Heart left ventricle (tissue), 13 donors: ENCODE measurements around the gene ASB2.

ENCODE experiments used
- CTCF ChIP-seq, 12 donors: fragments of 200-600 bp; sonication (generic) in 4 of 12; IDR thresholded peaks; one replicate each; pipeline versions ENCODE4 v1.5.0 to v1.8.0; 2018 to 2022; ENCODE audit warnings: antibody characterized with exemption in 12 of 12, mild to moderate bottlenecking in 5 of 12
- POLR2A ChIP-seq, 2 donors: fragments of 450-650 bp; IDR thresholded peaks; one replicate each; pipeline ENCODE4 v1.6.1; 2017; ENCODE audit warnings: antibody characterized with exemption in 2 of 2, mild to moderate bottlenecking in 2 of 2, moderate library complexity in 2 of 2
- donor health status: ischemic (EF 13 %, LVEDD 7.1; RV severe dilation, severe dysfunction).
- donor health status: DM: no; HTN: yes; CAD: no.
- donor health status: DM: no; HTN: no; CAD: no.
- donor health status: ischemic (EF 25% LVEDD 6.9; RV normal size, moderate dysfunction).
- donor health status: ischemic (EF 25% LVEDD 5.7; RV mildly dilated, moderate dysfunction).
- donor health status: ischemic (EF 35%, LVEDD 5.7; RV mildly dilated, moderate dysfunction).
- donor health status: nonischemic (EF 11% LVEDD 7.7; RV severe dilation, severe dysfunction).
- donor health status: DM: yes; HTN: yes; CAD: no.
- donor health status: PGD.
- donor health status: ischemic (EF 29% LVEDD 5.4; RV normal size, mild dysfunction).
- donor health status: nonischemic (EF 23%, LVEDD 6.1; RV moderate dilation, normal function).

DNA sequence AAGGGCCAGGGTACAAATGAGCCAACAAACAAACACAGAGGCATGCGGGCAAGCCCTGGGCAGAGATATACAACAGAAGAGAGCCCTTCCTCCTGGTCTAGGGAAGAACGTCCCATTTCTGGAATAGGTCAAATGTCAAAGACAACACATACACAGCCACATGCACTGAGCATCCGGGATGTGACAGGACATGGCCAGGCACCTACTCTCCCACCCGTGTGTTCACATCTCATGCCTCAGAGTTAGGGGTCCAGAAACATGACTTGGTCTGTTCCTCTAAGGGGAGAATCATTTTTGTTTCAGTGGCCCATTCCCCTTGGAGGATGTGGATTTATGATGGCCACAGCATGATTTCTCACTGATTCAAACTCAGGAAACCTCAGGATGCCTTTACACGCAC is 801 bp upstream of the ASB2 start:
- TF ChIP-seq CTCF (IDR thresholded peaks at IDR 0.05), result no peak
- no peak for TF ChIP-seq POLR2A (IDR thresholded peaks at IDR 0.05)
